ENCODE measurements around the gene CDH22.

The CDH22 gene

DNA sequence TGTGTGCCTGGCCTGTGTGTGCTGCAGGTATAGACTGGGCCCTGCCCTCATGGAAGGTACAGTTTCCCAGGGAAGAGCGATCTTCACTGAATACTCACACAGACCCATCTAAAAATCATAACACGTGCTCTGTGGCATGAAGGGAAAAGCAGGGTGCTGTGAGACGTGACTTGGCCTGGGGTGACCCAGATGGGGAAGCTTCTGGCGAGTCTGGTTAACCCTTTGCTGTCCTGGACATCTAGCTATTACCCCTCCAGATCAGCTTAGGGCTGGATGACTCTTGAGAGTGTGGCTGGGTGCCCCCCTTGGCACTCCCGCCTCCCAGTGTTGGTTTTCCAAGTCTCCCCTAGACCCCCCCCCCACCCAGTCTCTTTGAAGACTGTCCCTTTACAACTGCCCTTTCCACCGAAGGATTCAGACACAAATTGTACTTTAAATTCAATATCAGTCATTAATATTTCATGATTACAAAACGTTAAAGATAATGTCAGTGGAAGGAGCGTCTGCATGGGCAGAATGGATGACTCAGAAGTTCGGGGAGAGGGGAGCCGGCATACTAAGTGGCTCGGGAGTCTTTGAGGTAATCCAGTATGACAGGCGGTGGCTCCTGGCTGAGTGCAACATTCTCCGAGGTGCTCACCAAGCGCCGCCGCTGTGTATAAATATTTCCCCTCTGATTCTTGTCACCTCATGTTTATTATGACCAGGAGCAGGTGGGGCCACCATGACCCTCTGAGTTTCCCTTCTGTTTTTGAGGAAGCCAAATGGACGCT is 112.8 kb downstream of the CDH22 start:
- H3K36me3 Mint-ChIP-seq (ENCODE audit: insufficient read depth), result peaks cover 6% of the 10 kb centered on the region
- DNase-seq (no peak), ATAC-seq (replicated peaks) (no peak)
- no peak overlapping the region for H3K27ac Mint-ChIP-seq
- peaks cover 2 to 16% of the 10 kb centered on the region in 2 donors for H3K4me1 Mint-ChIP-seq (ENCODE audit: low read depth in 2 of 2)
- H3K27me3 Mint-ChIP-seq, result peaks cover 59 to 90% of the 10 kb centered on the region in 2 donors
- H3K4me3 Mint-ChIP-seq, result no peak overlapping the region
- no peaks in the 10 kb centered on the region for H3K9me3 Mint-ChIP-seq

- Mint-ChIP-seq H3K27ac (no peak overlapping the region), H3K4me3 (no peak overlapping the region), H3K4me1 (ENCODE audit: low read depth in 2 of 2) (peaks cover 2 to 12% of the 10 kb centered on the region in 2 donors), H3K36me3 (ENCODE audit: insufficient read depth) (peaks cover 6% of the 10 kb centered on the region), H3K27me3 (peaks cover 53 to 80% of the 10 kb centered on the region in 2 donors), H3K9me3 (no peaks in the 10 kb centered on the region)
- DNase-seq, result no peak
- no peak for ATAC-seq (replicated peaks)
These were observed 113.9 kb downstream of the CDH22 start for GRCh38 chr20:46194409-46194808.

DNA sequence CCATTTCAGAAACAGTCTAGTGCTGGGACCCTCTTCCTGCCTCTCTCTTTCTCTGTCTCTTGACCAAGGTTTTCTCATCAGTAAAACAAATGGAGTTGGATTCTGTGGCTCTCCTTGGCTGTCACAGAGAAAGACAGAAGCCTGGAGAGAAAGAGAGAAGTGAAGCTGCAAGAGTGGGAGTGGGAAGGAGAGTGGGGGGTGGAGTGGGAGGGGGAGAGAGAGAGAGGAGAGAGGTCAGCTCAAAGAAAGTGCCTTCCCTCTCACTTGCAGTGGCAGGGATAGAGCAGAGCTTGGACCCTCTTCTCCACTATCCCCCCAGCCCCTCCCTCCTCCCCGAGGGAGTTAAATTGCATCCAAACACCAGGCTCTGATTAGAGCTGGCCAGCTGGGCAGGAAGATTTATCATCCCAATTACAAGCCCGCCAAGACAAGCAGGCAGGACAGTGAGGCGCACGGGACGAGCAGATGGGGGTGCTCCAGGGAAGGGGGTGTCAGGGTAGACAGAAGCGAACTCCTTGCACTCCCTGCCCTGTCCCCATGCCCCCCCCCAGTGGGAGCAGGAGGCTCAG is 115.8 kb downstream of the CDH22 start:
- ATAC-seq (replicated peaks), result no peak
- no peaks in the 10 kb centered on the region for H3K4me1 Mint-ChIP-seq (ENCODE audit: low read depth in 2 of 2)

GRCh38 chr20:46191611-46192010 is 116.7 kb downstream of the CDH22 start:
- Mint-ChIP-seq H3K27me3 (peaks cover 36 to 75% of the 10 kb centered on the region in 2 donors), H3K9me3 (no peaks in the 10 kb centered on the region), H3K27ac (no peak overlapping the region), H3K4me3 (no peak overlapping the region), H3K4me1 (ENCODE audit: low read depth in 2 of 2) (no peaks in the 10 kb centered on the region), H3K36me3 (ENCODE audit: insufficient read depth) (peaks cover 3% of the 10 kb centered on the region)
- ATAC-seq (replicated peaks) (no peak), DNase-seq (no peak)

More for the DNA sequence above, 115.8 kb downstream of the CDH22 start:
- Mint-ChIP-seq H3K27ac (no peak overlapping the region), H3K36me3 (ENCODE audit: insufficient read depth) (peaks cover 3% of the 10 kb centered on the region), H3K4me3 (no peak overlapping the region), H3K27me3 (peaks cover 39 to 75% of the 10 kb centered on the region in 2 donors), H3K9me3 (no peaks in the 10 kb centered on the region)
- no peak for DNase-seq

DNA sequence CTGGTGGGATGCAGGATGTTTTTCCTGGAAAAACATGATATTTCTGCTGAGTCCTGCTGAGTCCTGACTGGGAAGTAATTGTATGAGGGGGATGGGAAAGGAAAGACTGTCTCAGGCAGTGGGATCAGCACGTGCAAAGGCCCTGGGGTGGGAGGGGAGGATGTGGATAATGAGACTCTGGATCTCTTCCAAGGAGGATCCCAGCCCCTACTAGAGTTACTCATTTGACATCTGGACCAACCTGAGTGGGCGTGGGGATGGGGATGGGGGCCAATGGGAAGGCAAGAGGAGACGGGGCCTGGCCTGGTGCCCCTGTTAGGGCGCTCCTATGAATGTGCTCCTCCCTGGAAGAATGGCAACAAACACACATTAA is 117.1 kb downstream of the CDH22 start:
- no peak overlapping the region for H3K27ac Mint-ChIP-seq
- H3K27me3 Mint-ChIP-seq, result peaks cover 34 to 75% of the 10 kb centered on the region in 2 donors
- no peaks in the 10 kb centered on the region for H3K9me3 Mint-ChIP-seq
- H3K36me3 Mint-ChIP-seq (ENCODE audit: insufficient read depth), result peaks cover 3% of the 10 kb centered on the region
- no peaks in the 10 kb centered on the region for H3K4me1 Mint-ChIP-seq (ENCODE audit: low read depth in 2 of 2)
- H3K4me3 Mint-ChIP-seq, result no peak overlapping the region
- ATAC-seq (replicated peaks), result no peak
- no peak for DNase-seq

DNA sequence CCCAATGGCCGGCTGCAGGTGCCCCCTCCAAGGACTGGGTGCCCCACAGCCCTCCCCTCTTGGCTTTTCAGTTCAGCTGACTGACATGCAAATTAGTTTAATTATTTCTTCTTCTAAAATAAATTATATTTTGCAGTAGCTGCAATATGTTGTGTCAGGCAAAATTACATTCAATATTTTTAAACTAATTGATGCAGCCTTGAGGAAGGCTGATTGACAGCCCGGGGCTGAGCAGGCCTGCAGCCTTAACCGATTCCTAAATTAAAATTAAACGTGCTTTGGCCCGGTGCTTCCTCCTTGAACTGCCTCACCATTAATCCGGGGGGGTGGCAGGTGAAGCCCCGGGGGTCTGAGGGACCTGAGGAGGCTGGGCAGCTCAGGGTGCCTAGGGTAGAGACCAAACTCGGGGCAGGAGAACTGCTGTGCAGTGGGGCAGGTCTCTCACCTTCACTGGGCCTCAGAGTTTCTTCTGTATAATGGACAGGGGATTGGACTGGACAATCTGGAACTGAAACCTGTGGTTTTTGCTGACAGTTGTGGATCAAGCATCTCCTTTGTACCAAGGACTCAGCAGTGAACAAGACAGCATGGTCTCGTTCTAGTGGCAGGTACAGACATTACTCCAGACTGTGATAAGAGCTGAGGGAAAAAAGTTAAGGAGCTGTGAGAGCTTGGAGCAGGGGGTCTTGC is 117.7 kb downstream of the CDH22 start:
- Mint-ChIP-seq H3K27me3 (peaks cover 29 to 75% of the 10 kb centered on the region in 2 donors), H3K9me3 (no peaks in the 10 kb centered on the region), H3K27ac (no peak overlapping the region), H3K4me3 (no peak overlapping the region), H3K4me1 (ENCODE audit: low read depth in 2 of 2) (no peaks in the 10 kb centered on the region), H3K36me3 (ENCODE audit: insufficient read depth) (peaks cover 3% of the 10 kb centered on the region)
- no peak for DNase-seq
- ATAC-seq (replicated peaks), result no peak

GRCh38 chr20:46188866-46189541 is 119.3 kb downstream of the CDH22 start:
- Mint-ChIP-seq H3K9me3 (no peaks in the 10 kb centered on the region), H3K36me3 (ENCODE audit: insufficient read depth) (peaks cover 3% of the 10 kb centered on the region), H3K27ac (no peak overlapping the region), H3K27me3 (peaks cover 22 to 62% of the 10 kb centered on the region in 2 donors), H3K4me1 (ENCODE audit: low read depth in 2 of 2) (no peaks in the 10 kb centered on the region), H3K4me3 (no peak overlapping the region)
- DNase-seq, result no peak
- no peak for ATAC-seq (replicated peaks)

- Mint-ChIP-seq H3K4me3 (no peak overlapping the region), H3K9me3 (no peaks in the 10 kb centered on the region), H3K4me1 (ENCODE audit: low read depth in 2 of 2) (no peaks in the 10 kb centered on the region), H3K27me3 (peaks cover 28 to 62% of the 10 kb centered on the region in 2 donors), H3K27ac (no peak overlapping the region), H3K36me3 (ENCODE audit: insufficient read depth) (no peaks in the 10 kb centered on the region)
- ATAC-seq (replicated peaks) (no peak), DNase-seq (no peak)
These were observed 122.1 kb downstream of the CDH22 start for GRCh38 chr20:46186210-46186609.

DNA sequence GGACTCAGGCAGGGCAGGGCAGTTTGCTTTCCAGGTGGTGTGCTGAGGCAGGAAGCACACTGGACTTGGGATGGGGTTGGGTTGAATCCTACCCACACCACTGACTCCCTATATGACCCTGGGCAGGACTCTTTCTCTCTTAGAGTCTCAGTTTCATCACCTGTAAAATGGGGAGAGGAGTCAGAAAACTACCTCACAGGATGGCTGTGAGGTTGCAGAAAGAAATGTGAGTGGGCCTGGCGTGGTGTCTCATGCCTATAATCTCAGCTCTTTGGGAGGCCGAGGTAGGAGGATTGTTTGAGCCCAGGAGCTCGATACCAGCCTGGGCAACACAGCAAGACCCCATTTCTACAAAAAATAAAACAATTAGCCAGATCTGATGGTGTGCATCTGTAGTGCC is 122.9 kb downstream of the CDH22 start:
- Mint-ChIP-seq H3K27ac (no peak overlapping the region), H3K27me3 (peaks cover 26 to 60% of the 10 kb centered on the region in 2 donors), H3K9me3 (no peaks in the 10 kb centered on the region), H3K36me3 (ENCODE audit: insufficient read depth) (no peaks in the 10 kb centered on the region), H3K4me1 (ENCODE audit: low read depth in 2 of 2) (no peaks in the 10 kb centered on the region), H3K4me3 (no peak overlapping the region)
- ATAC-seq (replicated peaks), result no peak
- DNase-seq, result no peak

DNA sequence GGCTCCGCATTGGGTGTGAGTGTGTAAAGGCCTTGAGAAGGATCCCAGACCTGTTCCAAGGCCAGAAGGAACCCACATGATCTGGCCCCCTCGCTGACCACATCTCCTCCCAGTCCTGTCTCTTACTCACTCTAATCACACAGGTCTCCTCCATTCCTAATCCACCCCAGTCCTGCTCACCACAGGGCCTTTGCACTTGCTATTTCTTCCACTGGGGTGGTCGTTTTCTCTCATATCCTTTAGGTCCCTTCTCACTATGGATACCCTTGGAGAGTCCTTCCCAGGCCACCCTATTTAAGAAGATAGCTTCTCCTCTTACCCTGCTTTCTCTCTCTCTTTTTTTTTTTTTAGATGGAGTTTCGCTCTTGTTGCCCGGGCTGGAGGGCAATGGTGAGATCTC is 124.5 kb downstream of the CDH22 start:
- no peak for DNase-seq
- Mint-ChIP-seq H3K36me3 (ENCODE audit: insufficient read depth) (no peaks in the 10 kb centered on the region), H3K9me3 (no peaks in the 10 kb centered on the region), H3K27ac (peak overlapping the region in 1 of 2 donors; percentile 11), H3K4me3 (no peak overlapping the region), H3K27me3 (peaks cover 37 to 70% of the 10 kb centered on the region in 2 donors), H3K4me1 (ENCODE audit: low read depth in 2 of 2) (no peaks in the 10 kb centered on the region)
- no peak for ATAC-seq (replicated peaks)

DNA sequence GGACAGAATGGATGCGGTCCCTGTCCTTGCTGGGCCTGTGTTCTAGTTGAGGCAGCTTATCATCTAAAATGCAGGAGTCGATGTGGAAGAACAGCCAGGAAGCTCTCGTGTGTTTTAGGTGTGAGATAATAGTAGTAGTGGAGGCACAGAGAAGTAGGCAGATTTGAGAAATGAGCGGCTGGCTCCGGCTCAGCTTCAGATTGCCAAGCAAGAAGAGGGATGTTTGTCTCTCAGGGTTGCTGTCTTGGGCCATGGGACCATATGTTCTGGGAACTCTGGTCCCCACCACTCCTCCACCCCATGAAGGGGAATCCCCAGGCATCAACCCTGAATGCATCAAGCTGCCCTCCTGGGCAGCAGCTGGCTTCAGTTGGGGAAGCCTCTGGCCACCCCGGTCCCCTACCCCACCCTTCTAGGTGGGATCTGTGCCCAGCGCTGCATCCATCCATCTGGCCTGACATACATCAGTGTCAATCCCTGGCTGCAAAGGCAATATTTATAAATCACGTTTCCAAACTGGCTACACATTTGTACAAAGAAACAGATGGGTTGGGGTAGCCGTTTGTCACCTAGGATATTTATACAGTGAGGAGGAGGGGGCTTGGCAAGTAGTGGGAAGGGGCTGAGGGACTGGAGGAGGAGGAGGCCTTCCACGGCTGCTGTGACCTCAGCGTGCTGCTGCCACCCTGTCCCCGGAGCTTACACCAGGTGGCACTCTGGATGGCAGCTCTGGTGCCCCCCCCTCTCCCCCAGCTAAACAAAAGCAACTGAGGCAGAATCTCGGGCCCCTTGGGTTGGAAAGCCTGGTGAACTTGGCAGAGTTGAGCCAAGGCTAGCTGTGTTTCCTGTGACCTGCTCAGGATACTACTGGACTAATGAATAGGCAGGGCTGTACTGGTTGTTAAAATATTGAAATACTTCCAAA is 125.8 kb downstream of the CDH22 start:
- DNase-seq (no peak), ATAC-seq (replicated peaks) (no peak)
- no peaks in the 10 kb centered on the region for H3K9me3 Mint-ChIP-seq
- peaks cover 47 to 74% of the 10 kb centered on the region in 2 donors for H3K27me3 Mint-ChIP-seq
- H3K4me1 Mint-ChIP-seq (ENCODE audit: low read depth in 2 of 2), result no peaks in the 10 kb centered on the region
- no peak overlapping the region for H3K27ac Mint-ChIP-seq
- no peaks in the 10 kb centered on the region for H3K36me3 Mint-ChIP-seq (ENCODE audit: insufficient read depth)
- H3K4me3 Mint-ChIP-seq, result no peak overlapping the region

GRCh38 chr20:46179862-46180261 is 128.4 kb downstream of the CDH22 start:
- H3K36me3 Mint-ChIP-seq (ENCODE audit: insufficient read depth), result no peaks in the 10 kb centered on the region
- H3K27me3 Mint-ChIP-seq, result peaks cover 69 to 81% of the 10 kb centered on the region in 2 donors
- no peaks in the 10 kb centered on the region for H3K9me3 Mint-ChIP-seq
- no peak overlapping the region for H3K4me3 Mint-ChIP-seq
- DNase-seq (no peak), ATAC-seq (replicated peaks) (no peak)
- H3K27ac Mint-ChIP-seq, result no peak overlapping the region
- peaks cover 0 to 2% of the 10 kb centered on the region in 2 donors for H3K4me1 Mint-ChIP-seq (ENCODE audit: low read depth in 2 of 2)

- no peak overlapping the region for H3K27ac Mint-ChIP-seq
- no peak for DNase-seq
- H3K4me3 Mint-ChIP-seq, result no peak overlapping the region
These were observed 129.4 kb downstream of the CDH22 start for GRCh38 chr20:46178891-46179290.

More at GRCh38 chr20:46178891-46179290, 129.4 kb downstream of the CDH22 start:
- ATAC-seq (replicated peaks), result no peak
- peaks cover 72 to 85% of the 10 kb centered on the region in 2 donors for H3K27me3 Mint-ChIP-seq
- no peaks in the 10 kb centered on the region for H3K9me3 Mint-ChIP-seq
- no peaks in the 10 kb centered on the region for H3K36me3 Mint-ChIP-seq (ENCODE audit: insufficient read depth)
- peaks cover 0 to 2% of the 10 kb centered on the region in 2 donors for H3K4me1 Mint-ChIP-seq (ENCODE audit: low read depth in 2 of 2)

Data from effector memory CD8-positive, alpha-beta T cell (primary cell).